Panc1 (cell line): Measurements from ENCODE around the gene POLDIP3.

Source experiments
- POLR2AphosphoS5 ChIP-seq: IDR thresholded peaks from 2 replicates; pipeline ENCODE4 v1.6.1; 2012; ENCODE audit warnings: mild to moderate bottlenecking, low read depth, low read length, moderate library complexity
- REST ChIP-seq, 2 experiments: IDR thresholded peaks; 2 replicates each; pipeline ENCODE4 v1.6.1; 2011 to 2012; ENCODE audit warnings: low read depth in 2 of 2, control low read depth in 1 of 2, low read length in 1 of 2, mild to moderate bottlenecking in 1 of 2, moderate library complexity in 1 of 2; ENCODE audit not compliant: insufficient read depth in 1 of 2
- SIN3A ChIP-seq: IDR thresholded peaks from 2 replicates; pipeline ENCODE4 v1.6.1; 2012; ENCODE audit warnings: low read depth, mild to moderate bottlenecking, low read length, moderate library complexity, borderline replicate concordance; ENCODE audit not compliant: insufficient read depth
- TCF7L2 ChIP-seq: IDR thresholded peaks from 2 replicates; pipeline ENCODE4 v1.6.1; 2011; ENCODE audit warnings: mild to moderate bottlenecking, low read depth, low read length, inconsistent platforms
- TF ChIP-seq, protein P1 (sequence below): fragments of 450-650 bp; IDR thresholded peaks from 2 replicates; pipeline ENCODE4 v1.5.1; 2017; ENCODE audit warnings: mild to moderate bottlenecking

DNA sequence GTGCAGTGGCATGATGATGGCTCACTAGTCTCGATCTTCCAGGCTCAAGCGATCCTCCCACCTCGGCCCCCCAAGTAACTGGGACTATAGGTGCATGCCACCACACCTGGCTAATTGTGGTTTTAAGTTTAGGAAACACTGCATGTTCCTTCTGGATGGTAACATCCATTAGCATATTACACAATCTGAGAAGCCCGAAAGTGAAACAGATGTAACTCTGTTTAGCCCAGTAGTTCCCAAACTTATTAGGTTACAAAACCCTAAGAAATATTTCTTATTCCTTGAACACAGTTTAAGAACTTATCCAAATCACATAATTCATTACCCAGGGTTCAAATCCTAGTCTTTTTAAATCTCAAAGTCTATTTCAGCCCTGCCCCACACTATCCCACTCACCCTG lies 28.3 kb downstream of the POLDIP3 start:
- TF ChIP-seq, protein P1, sequence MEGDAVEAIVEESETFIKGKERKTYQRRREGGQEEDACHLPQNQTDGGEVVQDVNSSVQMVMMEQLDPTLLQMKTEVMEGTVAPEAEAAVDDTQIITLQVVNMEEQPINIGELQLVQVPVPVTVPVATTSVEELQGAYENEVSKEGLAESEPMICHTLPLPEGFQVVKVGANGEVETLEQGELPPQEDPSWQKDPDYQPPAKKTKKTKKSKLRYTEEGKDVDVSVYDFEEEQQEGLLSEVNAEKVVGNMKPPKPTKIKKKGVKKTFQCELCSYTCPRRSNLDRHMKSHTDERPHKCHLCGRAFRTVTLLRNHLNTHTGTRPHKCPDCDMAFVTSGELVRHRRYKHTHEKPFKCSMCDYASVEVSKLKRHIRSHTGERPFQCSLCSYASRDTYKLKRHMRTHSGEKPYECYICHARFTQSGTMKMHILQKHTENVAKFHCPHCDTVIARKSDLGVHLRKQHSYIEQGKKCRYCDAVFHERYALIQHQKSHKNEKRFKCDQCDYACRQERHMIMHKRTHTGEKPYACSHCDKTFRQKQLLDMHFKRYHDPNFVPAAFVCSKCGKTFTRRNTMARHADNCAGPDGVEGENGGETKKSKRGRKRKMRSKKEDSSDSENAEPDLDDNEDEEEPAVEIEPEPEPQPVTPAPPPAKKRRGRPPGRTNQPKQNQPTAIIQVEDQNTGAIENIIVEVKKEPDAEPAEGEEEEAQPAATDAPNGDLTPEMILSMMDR, result no peak
- TF ChIP-seq POLR2AphosphoS5 (no peak), SIN3A (no peak), TCF7L2 (no peak), REST (IDR thresholded peaks at IDR 0.05; ENCODE audit: insufficient read depth in 1 of 2, low read depth in 2 of 2, low read length in 1 of 2) (no peak)
